ENCODE measurements around the gene CDYL2.

GRCh38 chr16:80689487-80689886 lies 114.9 kb downstream of the CDYL2 start:
- no peak for TF ChIP-seq CTCF (conservative IDR thresholded peaks at IDR 0.05; ENCODE audit: low read length)
- no peak for TF ChIP-seq EZH2phosphoT487 (IDR thresholded peaks at IDR 0.05; ENCODE audit: borderline replicate concordance, low read depth, low read length)
